Activated CD4-positive, alpha-beta T cell treated with anti-CD3 and anti-CD28 coated beads for 36 hours (primary cell): ENCODE measurements around the gene LAMA2. TPM values are rescaled to one million over a fixed set of nuclear protein-coding genes. Genes with fewer than 3 reads are reported as not detected.

ENCODE experiments used
- ATAC-seq: fragments of 200-7000 bp; cut with Tn5 transposase; one replicate; pipeline ENCODE4 v1.10.0; 2021; ENCODE audit warnings: mild to moderate bottlenecking, moderate library complexity
- CTCF ChIA-PET: fragments of 350-600 bp; sonication (Branson Sonifier 250); formaldehyde crosslinking; loops from one replicate; lab custom pipeline; 2021; ENCODE audit warnings: antibody characterized with exemption; lab: Charles Lee
- POLR2A ChIA-PET: fragments of 350-600 bp; sonication (Branson Sonifier 250); formaldehyde crosslinking; loops from one replicate; lab custom pipeline; 2021; ENCODE audit warnings: antibody characterized with exemption, inconsistent platforms; lab: Charles Lee
- DNase-seq: peaks from one replicate; pipeline ENCODE4 v3.0.0-alpha.2; 2020
- H3K27ac Mint-ChIP-seq: one replicate; pipeline ENCODE4 v1.8.0; 2021; ENCODE audit warnings: mixed read lengths
- H3K27me3 Mint-ChIP-seq: one replicate; pipeline ENCODE4 v1.8.0; 2021; ENCODE audit warnings: mixed read lengths
- H3K36me3 Mint-ChIP-seq: one replicate; pipeline ENCODE4 v1.8.0; 2021; ENCODE audit warnings: low read depth, mixed read lengths
- H3K4me1 Mint-ChIP-seq: one replicate; pipeline ENCODE4 v1.8.0; 2021; ENCODE audit warnings: mixed read lengths
- H3K4me3 Mint-ChIP-seq: one replicate; pipeline ENCODE4 v1.8.0; 2021; ENCODE audit warnings: mild to moderate bottlenecking, moderate library complexity, mixed read lengths
- H3K9me3 Mint-ChIP-seq: one replicate; pipeline ENCODE4 v1.8.0; 2021; ENCODE audit warnings: low read depth, mixed read lengths
- intact Hi-C, 2 experiments: fragments of 100-400 bp; cut with DNase I in 1 of 2; cut with micrococcal nuclease in 1 of 2; formaldehyde crosslinking; loops; one replicate each; pipeline versions ENCODE4 v1.14.2 to v1.15.1; 2022 to 2024; cut with DNase I, micrococcal nuclease
- total RNA-seq, 2 experiments: library from RNA; stranded (reverse); gene quantifications; one replicate each; pipeline ENCODE4 v1.2.3, GENCODE V29; 2021

The LAMA2 gene
- total RNA-seq, 2 experiments from 2014 or later = 0.65 to 0.80 TPM

GRCh38 chr6:128874863-128875262 lies 8.1 kb upstream of the LAMA2 start:
- no peak for ATAC-seq
- Mint-ChIP-seq H3K27ac (no peak overlapping the region), H3K4me3 (no peak overlapping the region), H3K9me3 (no peaks in the 10 kb centered on the region), H3K4me1 (no peaks in the 10 kb centered on the region), H3K36me3 (no peaks in the 10 kb centered on the region), H3K27me3 (peaks cover 10% of the 10 kb centered on the region)
- DNase-seq = no peak
- CTCF ChIA-PET = no interaction called here
- POLR2A ChIA-PET = no interaction called here
- intact Hi-C loops = no loop called here

- peaks cover 4% of the 10 kb centered on the region for H3K4me1 Mint-ChIP-seq
- CTCF ChIA-PET = interaction anchor here (0.7 kb wide), 1 partner anchor 636 kb away, joined by 3 read pairs; no protein-coding TSS in a partner anchor
- no peak for DNase-seq
- no peaks in the 10 kb centered on the region for H3K36me3 Mint-ChIP-seq
- intact Hi-C loops = no loop called here
- POLR2A ChIA-PET = no interaction called here
- H3K4me3 Mint-ChIP-seq = no peak overlapping the region
- ATAC-seq = no peak
- peaks cover 30% of the 10 kb centered on the region for H3K27me3 Mint-ChIP-seq
- H3K9me3 Mint-ChIP-seq = no peaks in the 10 kb centered on the region
- H3K27ac Mint-ChIP-seq = no peak overlapping the region
Observed at GRCh38 chr6:128882560-128882959, 378 bp upstream of the LAMA2 start.

GRCh38 chr6:128883906-128884305 lies 968 bp downstream of the LAMA2 start:
- peaks cover 4% of the 10 kb centered on the region for H3K4me1 Mint-ChIP-seq
- ATAC-seq = no peak
- H3K36me3 Mint-ChIP-seq = no peaks in the 10 kb centered on the region
- peaks cover 27% of the 10 kb centered on the region for H3K27me3 Mint-ChIP-seq
- no peak overlapping the region for H3K27ac Mint-ChIP-seq
- CTCF ChIA-PET = no interaction called here
- no peak for DNase-seq
- H3K9me3 Mint-ChIP-seq = no peaks in the 10 kb centered on the region
- no peak overlapping the region for H3K4me3 Mint-ChIP-seq
- POLR2A ChIA-PET = no interaction called here
- intact Hi-C loops = no loop called here

GRCh38 chr6:128885381-128885780 lies 2.4 kb downstream of the LAMA2 start:
- ChIA-PET CTCF (no interaction called here), POLR2A (no interaction called here)
- no peak for ATAC-seq
- no peak for DNase-seq
- intact Hi-C loops = no loop called here
- H3K4me1 Mint-ChIP-seq = peaks cover 4% of the 10 kb centered on the region
- no peak overlapping the region for H3K4me3 Mint-ChIP-seq
- H3K9me3 Mint-ChIP-seq = no peaks in the 10 kb centered on the region
- peaks cover 26% of the 10 kb centered on the region for H3K27me3 Mint-ChIP-seq
- H3K27ac Mint-ChIP-seq = no peak overlapping the region
- H3K36me3 Mint-ChIP-seq = no peaks in the 10 kb centered on the region

- Mint-ChIP-seq H3K27ac (no peak overlapping the region), H3K36me3 (no peaks in the 10 kb centered on the region), H3K4me3 (no peak overlapping the region), H3K4me1 (peaks cover 4% of the 10 kb centered on the region), H3K27me3 (peaks cover 25% of the 10 kb centered on the region), H3K9me3 (no peaks in the 10 kb centered on the region)
- ATAC-seq (no peak), DNase-seq (no peak)
- ChIA-PET POLR2A (no interaction called here), CTCF (no interaction called here)
- intact Hi-C loops = no loop called here
Observed at GRCh38 chr6:128886706-128887105, 3.8 kb downstream of the LAMA2 start.

GRCh38 chr6:128888444-128889175 lies 5.7 kb downstream of the LAMA2 start:
- ChIA-PET POLR2A (no interaction called here), CTCF (no interaction called here)
- no peaks in the 10 kb centered on the region for H3K4me1 Mint-ChIP-seq
- H3K27me3 Mint-ChIP-seq = peaks cover 13% of the 10 kb centered on the region
- no peaks in the 10 kb centered on the region for H3K36me3 Mint-ChIP-seq
- DNase-seq (no peak), ATAC-seq (no peak)
- H3K4me3 Mint-ChIP-seq = no peak overlapping the region
- no peak overlapping the region for H3K27ac Mint-ChIP-seq
- H3K9me3 Mint-ChIP-seq = no peaks in the 10 kb centered on the region
- intact Hi-C loops = no loop called here

- intact Hi-C loops = no loop called here
- peaks cover 11% of the 10 kb centered on the region for H3K27me3 Mint-ChIP-seq
- no peak for ATAC-seq
- no peak overlapping the region for H3K27ac Mint-ChIP-seq
- H3K36me3 Mint-ChIP-seq = no peaks in the 10 kb centered on the region
- H3K9me3 Mint-ChIP-seq = no peaks in the 10 kb centered on the region
- H3K4me1 Mint-ChIP-seq = no peaks in the 10 kb centered on the region
- H3K4me3 Mint-ChIP-seq = no peak overlapping the region
- no peak for DNase-seq
- ChIA-PET POLR2A (no interaction called here), CTCF (no interaction called here)
Observed at GRCh38 chr6:128889870-128890269, 6.9 kb downstream of the LAMA2 start.

GRCh38 chr6:128892079-128892478 lies 9.1 kb downstream of the LAMA2 start:
- POLR2A ChIA-PET = no interaction called here
- CTCF ChIA-PET = interaction anchor here (0.6 to 0.7 kb wide), 2 partner anchors 194 to 427 kb away, joined by 3 read pairs; no protein-coding TSS in a partner anchor
- H3K36me3 Mint-ChIP-seq = no peaks in the 10 kb centered on the region
- H3K9me3 Mint-ChIP-seq = no peaks in the 10 kb centered on the region
- no peak overlapping the region for H3K4me3 Mint-ChIP-seq
- intact Hi-C loops = no loop called here
- no peak for DNase-seq
- no peak overlapping the region for H3K27ac Mint-ChIP-seq
- ATAC-seq = no peak
- H3K4me1 Mint-ChIP-seq = no peaks in the 10 kb centered on the region
- peaks cover 7% of the 10 kb centered on the region for H3K27me3 Mint-ChIP-seq

GRCh38 chr6:128899341-128900050 lies 16.6 kb downstream of the LAMA2 start:
- H3K9me3 Mint-ChIP-seq = no peaks in the 10 kb centered on the region
- intact Hi-C loops = no loop called here
- ATAC-seq (no peak), DNase-seq (no peak)
- no peak overlapping the region for H3K27ac Mint-ChIP-seq
- H3K27me3 Mint-ChIP-seq = no peaks in the 10 kb centered on the region
- no peak overlapping the region for H3K4me3 Mint-ChIP-seq
- no peaks in the 10 kb centered on the region for H3K36me3 Mint-ChIP-seq
- ChIA-PET POLR2A (no interaction called here), CTCF (no interaction called here)
- H3K4me1 Mint-ChIP-seq = no peaks in the 10 kb centered on the region

GRCh38 chr6:128903715-128904114 lies 20.8 kb downstream of the LAMA2 start:
- CTCF ChIA-PET = no interaction called here

GRCh38 chr6:128914051-128914450 lies 31.1 kb downstream of the LAMA2 start:
- Mint-ChIP-seq H3K27me3 (peaks cover 3% of the 10 kb centered on the region), H3K4me1 (no peaks in the 10 kb centered on the region), H3K4me3 (no peak overlapping the region), H3K27ac (no peak overlapping the region), H3K36me3 (no peaks in the 10 kb centered on the region), H3K9me3 (peaks cover 2% of the 10 kb centered on the region)
- intact Hi-C loops = no loop called here
- ChIA-PET CTCF (interaction anchor here (1.5 kb wide), 1 partner anchor 224 kb away, joined by 3 read pairs; no protein-coding TSS in a partner anchor), POLR2A (no interaction called here)
- DNase-seq (no peak), ATAC-seq (no peak)

More at GRCh38 chr6:128903715-128904114, 20.8 kb downstream of the LAMA2 start:
- no peak for DNase-seq
- Mint-ChIP-seq H3K36me3 (no peaks in the 10 kb centered on the region), H3K4me1 (no peaks in the 10 kb centered on the region), H3K27me3 (no peaks in the 10 kb centered on the region), H3K4me3 (no peak overlapping the region), H3K27ac (no peak overlapping the region), H3K9me3 (no peaks in the 10 kb centered on the region)
- intact Hi-C loops = no loop called here
- ATAC-seq = no peak
- POLR2A ChIA-PET = no interaction called here

GRCh38 chr6:128918886-128919285 lies 35.9 kb downstream of the LAMA2 start:
- DNase-seq (no peak), ATAC-seq (no peak)
- no peak overlapping the region for H3K4me3 Mint-ChIP-seq
- peaks cover 6% of the 10 kb centered on the region for H3K27me3 Mint-ChIP-seq
- H3K4me1 Mint-ChIP-seq = no peaks in the 10 kb centered on the region
- intact Hi-C loops = no loop called here
- ChIA-PET POLR2A (interaction anchor here (0.6 kb wide), 1 partner anchor 51 kb away, joined by 3 read pairs; no protein-coding TSS in a partner anchor), CTCF (no interaction called here)
- H3K9me3 Mint-ChIP-seq = no peaks in the 10 kb centered on the region
- H3K36me3 Mint-ChIP-seq = no peaks in the 10 kb centered on the region
- H3K27ac Mint-ChIP-seq = no peak overlapping the region
